GM23248 (cell line): Measurements from ENCODE around the gene DTX4. TPM values are rescaled to one million over a fixed set of nuclear protein-coding genes. Genes with fewer than 3 reads are reported as not detected.

ENCODE experiments used
- DNase-seq: peaks from one replicate; pipeline ENCODE4 v3.0.0-alpha.2; 2015
- H2AFZ ChIP-seq: fragments of 200-600 bp; sonication (generic); 2 replicates; pipeline ENCODE4 v1.6.1; 2016; ENCODE audit warnings: antibody characterized with exemption
- H3F3A ChIP-seq: fragments of 200-600 bp; sonication (generic); 2 replicates; pipeline ENCODE4 v1.6.1; 2016; ENCODE audit warnings: mild to moderate bottlenecking, antibody characterized with exemption, mixed run types; ENCODE audit not compliant: insufficient read depth
- H3K27ac ChIP-seq: fragments of 200-600 bp; sonication (generic); 2 replicates; pipeline ENCODE4 v1.5.1; 2016; ENCODE audit warnings: mild to moderate bottlenecking
- H3K27me3 ChIP-seq: fragments of 200-600 bp; sonication (generic); replicated peaks from 2 replicates; pipeline ENCODE4 v1.6.1; 2016; ENCODE audit warnings: mild to moderate bottlenecking; ENCODE audit not compliant: insufficient read depth
- H3K36me3 ChIP-seq: fragments of 200-600 bp; sonication (generic); 2 replicates; pipeline ENCODE4 v1.6.1; 2016; ENCODE audit warnings: low read depth, mild to moderate bottlenecking
- H3K4me1 ChIP-seq: fragments of 200-600 bp; sonication (generic); 2 replicates; pipeline ENCODE4 v1.6.1; 2016; ENCODE audit warnings: mild to moderate bottlenecking; ENCODE audit not compliant: insufficient read depth
- H3K4me2 ChIP-seq: fragments of 200-600 bp; sonication (generic); one replicate; pipeline ENCODE4 v1.6.1; 2016; ENCODE audit warnings: mild to moderate bottlenecking; ENCODE audit not compliant: unreplicated experiment
- H3K4me3 ChIP-seq: fragments of 200-600 bp; sonication (generic); 2 replicates; pipeline ENCODE4 v1.5.1; 2016; ENCODE audit warnings: mild to moderate bottlenecking
- H3K79me2 ChIP-seq: fragments of 200-600 bp; sonication (generic); 2 replicates; pipeline ENCODE4 v1.6.1; 2016; ENCODE audit warnings: mild to moderate bottlenecking; ENCODE audit not compliant: insufficient read depth
- H3K9ac ChIP-seq: fragments of 200-600 bp; sonication (generic); 2 replicates; pipeline ENCODE4 v1.6.1; 2016; ENCODE audit warnings: mild to moderate bottlenecking
- H3K9me2 ChIP-seq: fragments of 200-600 bp; sonication (generic); 2 replicates; pipeline ENCODE4 v1.6.1; 2016; ENCODE audit warnings: mixed run types, mild to moderate bottlenecking, moderate library complexity; ENCODE audit not compliant: insufficient read depth
- H3K9me3 ChIP-seq: fragments of 200-600 bp; sonication (generic); one replicate; pipeline ENCODE4 v1.6.1; 2017; ENCODE audit warnings: low read depth
- H4K20me1 ChIP-seq: fragments of 200-600 bp; sonication (generic); 2 replicates; pipeline ENCODE4 v1.6.0; 2016; ENCODE audit not compliant: insufficient read depth
- EZH2 ChIP-seq: fragments of 200-600 bp; sonication (generic); IDR thresholded peaks from 2 replicates; pipeline ENCODE4 v1.6.1; 2018; ENCODE audit warnings: antibody characterized with exemption, mild to moderate bottlenecking; ENCODE audit not compliant: insufficient read depth, poor library complexity, severe bottlenecking
- EZH2phosphoT487 ChIP-seq: fragments of 200-600 bp; sonication (generic); IDR thresholded peaks from 2 replicates; pipeline ENCODE4 v1.6.1; 2018; ENCODE audit warnings: antibody characterized with exemption, moderate library complexity, mild to moderate bottlenecking, low read depth; ENCODE audit not compliant: insufficient read depth
- WGBS, 2 experiments: methylation state at CpG; one replicate each; pipeline ENCODE4 v1.1.6; 2015 to 2017; ENCODE audit warnings: low lambda C conversion rate in 2 of 2, low coverage in 1 of 2; ENCODE audit errors: missing lambda C conversion rate in 2 of 2; 5-methylcytosine and 5-hydroxymethylcytosine counted together
- in situ Hi-C: fragments of 300-500 bp; cut with MboI; formaldehyde crosslinking; loops from 2 replicates; pipeline ENCODE4 v1.15.0; 2020
- polyA plus RNA-seq: library from polyadenylated mRNA; unstranded; fragments of >200 nt; fragmentation: Nextera tagmentation; extraction: Ambion mirVana; gene quantifications from 2 replicates; pipeline ENCODE4 v1.2.1, GENCODE V29; 2016
- total RNA-seq: library from RNA; depleted of rRNA; stranded (reverse); fragments of >200 nt; shearing (Covaris generic); gene quantifications from 2 replicates; pipeline ENCODE4 v1.2.3, GENCODE V29; 2014

DTX4 gene
- total and polyA plus RNA-seq, 2 experiments from 2014 or later = 0.16 to 0.22 TPM

DNA sequence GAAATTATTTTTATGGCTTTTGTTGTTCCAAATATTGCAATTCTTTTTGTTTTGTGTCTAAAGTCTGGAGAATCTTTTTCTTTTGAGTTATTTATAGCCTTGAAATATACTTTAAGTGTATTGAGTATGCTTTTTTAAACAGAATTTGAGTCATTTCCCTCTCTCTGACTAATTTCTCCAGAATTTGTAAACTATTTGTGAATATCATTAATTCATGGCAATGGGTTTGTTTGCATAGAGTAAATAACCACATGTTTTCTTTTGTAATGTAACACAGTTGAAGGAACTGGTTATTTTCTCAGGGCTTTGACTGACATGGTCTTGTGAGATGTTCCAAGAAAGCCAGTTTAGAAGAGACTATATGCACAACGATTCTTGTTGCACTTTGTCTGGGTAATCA, 71.7 kb downstream of the DTX4 start:
- no peaks in the 10 kb centered on the region for H3K79me2 ChIP-seq
- H3K9me2 ChIP-seq = no peaks in the 10 kb centered on the region
- H3K4me2 ChIP-seq = no peak overlapping the region
- TF ChIP-seq EZH2phosphoT487 (no peak), EZH2 (no peak)
- H3F3A ChIP-seq = no peaks in the 10 kb centered on the region
- no peak for DNase-seq
- H3K4me3 ChIP-seq = no peak overlapping the region
- H3K4me1 ChIP-seq = 0 out of 2 replicates have a peak, but pooled peaks cover 4% of the 10 kb centered on the region
- H3K9me3 ChIP-seq = no peaks in the 10 kb centered on the region
- H2AFZ ChIP-seq = no peak overlapping the region
- H3K27me3 ChIP-seq = peaks cover 4% of the 10 kb centered on the region; the same call in 1 of the 2 replicates
- no peak overlapping the region for H3K9ac ChIP-seq
- no peaks in the 10 kb centered on the region for H4K20me1 ChIP-seq
- H3K27ac ChIP-seq = no peak overlapping the region
- in situ Hi-C loops = no loop called here
- no peaks in the 10 kb centered on the region for H3K36me3 ChIP-seq
- 24 to 33% methylated on average over 1 of the region's 1 CpG for WGBS, 2 experiments

DNA sequence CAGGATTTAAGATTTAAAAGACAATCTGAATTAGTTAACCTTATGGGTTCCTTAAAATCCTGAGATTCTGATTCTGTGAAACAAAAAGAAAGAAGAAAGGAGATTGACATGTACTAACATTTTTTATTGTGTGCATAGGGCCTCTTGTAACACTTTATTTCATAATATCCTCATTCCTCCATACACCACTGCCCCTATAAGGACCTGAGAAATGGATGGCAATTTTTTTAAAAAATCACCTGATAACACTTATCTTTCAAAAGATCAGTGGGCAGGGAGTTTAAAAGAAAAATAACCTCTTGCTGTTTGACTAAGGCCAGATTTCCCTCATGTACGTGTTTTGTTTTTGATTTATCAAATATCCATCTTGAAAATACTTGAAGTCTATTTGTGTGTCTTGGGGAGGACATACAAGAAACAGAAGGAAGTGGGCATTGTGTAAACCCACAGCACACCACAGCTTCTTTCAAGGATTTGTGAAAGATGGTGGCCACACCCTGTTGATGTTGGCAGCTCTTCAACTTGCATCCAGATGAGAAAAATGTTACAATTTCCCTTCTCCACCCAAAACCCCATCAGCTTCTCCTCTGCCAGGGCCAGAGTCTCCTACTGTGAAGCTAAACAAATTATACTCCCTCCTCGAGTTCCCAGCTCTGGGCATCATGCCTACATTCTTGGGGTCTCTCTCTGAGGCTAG, 75.7 kb downstream of the DTX4 start:
- no peak overlapping the region for H3K4me2 ChIP-seq
- H3K36me3 ChIP-seq = no peaks in the 10 kb centered on the region
- TF ChIP-seq EZH2phosphoT487 = no peak
- H2AFZ ChIP-seq = no peak overlapping the region
- 0 out of 2 replicates have a peak, but pooled peaks cover 4% of the 10 kb centered on the region for H3K4me1 ChIP-seq
- no peaks in the 10 kb centered on the region for H4K20me1 ChIP-seq
- peaks cover 4% of the 10 kb centered on the region for H3K27me3 ChIP-seq
- no peaks in the 10 kb centered on the region for H3F3A ChIP-seq
- peak; percentile 45 for DNase-seq
- H3K9me2 ChIP-seq = no peaks in the 10 kb centered on the region
- no peaks in the 10 kb centered on the region for H3K9me3 ChIP-seq
- WGBS, 2 experiments = 0 to 1% methylated on average over 2 of the region's 2 CpGs
- no peak overlapping the region for H3K4me3 ChIP-seq
- no peak overlapping the region for H3K27ac ChIP-seq
- H3K79me2 ChIP-seq = no peaks in the 10 kb centered on the region
- in situ Hi-C loops = no loop called here
- H3K9ac ChIP-seq = no peak overlapping the region

DNA sequence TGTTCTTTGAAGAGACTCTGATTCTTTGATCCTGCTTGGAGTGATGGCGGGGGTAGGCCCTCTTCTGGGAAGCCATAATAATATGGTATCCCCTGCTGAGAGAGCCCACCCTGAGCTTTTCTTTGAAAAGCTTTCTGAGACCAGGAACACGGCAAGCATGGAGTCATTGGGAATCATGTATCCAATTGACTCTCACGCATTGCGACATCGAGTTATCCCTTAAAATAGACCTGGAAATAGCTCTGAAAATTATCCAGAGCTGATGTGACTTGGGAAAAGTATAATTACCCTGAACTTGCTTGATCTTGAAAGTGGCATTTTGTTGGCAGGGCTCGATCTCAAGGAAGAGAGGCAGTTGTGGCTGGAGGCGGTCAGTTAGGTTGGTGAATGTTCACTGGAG, 77.6 kb downstream of the DTX4 start:
- DNase-seq = no peak
- no peaks in the 10 kb centered on the region for H3K36me3 ChIP-seq
- H4K20me1 ChIP-seq = no peaks in the 10 kb centered on the region
- H3K9me3 ChIP-seq = no peaks in the 10 kb centered on the region
- H2AFZ ChIP-seq = no peak overlapping the region
- H3K9ac ChIP-seq = no peak overlapping the region
- H3K79me2 ChIP-seq = no peaks in the 10 kb centered on the region
- no peak for TF ChIP-seq EZH2
- no peak for TF ChIP-seq EZH2phosphoT487
- H3K4me3 ChIP-seq = no peak overlapping the region
- in situ Hi-C loops = no loop called here
- no peak overlapping the region for H3K27ac ChIP-seq
- H3K9me2 ChIP-seq = no peaks in the 10 kb centered on the region
- no peaks in the 10 kb centered on the region for H3F3A ChIP-seq
- WGBS, 2 experiments = 54 to 56% methylated on average over 7 of the region's 7 CpGs
- peaks cover 4% of the 10 kb centered on the region for H3K27me3 ChIP-seq
- no peak overlapping the region for H3K4me2 ChIP-seq
- 0 out of 2 replicates have a peak, but pooled peaks cover 4% of the 10 kb centered on the region for H3K4me1 ChIP-seq

DNA sequence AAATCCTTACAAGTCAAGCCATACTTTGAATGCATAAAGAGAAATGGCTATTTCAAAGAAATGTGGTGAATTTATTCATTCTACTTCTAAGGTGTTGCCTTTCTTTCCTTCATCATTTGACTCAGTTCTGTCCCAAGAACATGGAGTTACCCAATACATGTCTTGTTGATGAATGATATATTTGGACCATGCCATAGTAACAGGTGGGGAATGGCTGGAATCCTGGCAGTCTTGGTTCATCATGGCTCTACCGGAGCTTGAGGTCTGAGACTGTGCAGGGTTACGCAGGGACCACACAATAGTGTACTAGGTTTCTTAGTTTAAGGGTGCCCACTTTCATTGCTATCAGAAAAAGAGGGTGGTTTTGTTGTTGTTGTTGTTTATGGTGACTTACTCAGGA, 81.1 kb downstream of the DTX4 start:
- in situ Hi-C loops = no loop called here
- Histone ChIP-seq H4K20me1 (no peaks in the 10 kb centered on the region), H3K4me3 (no peak overlapping the region), H3F3A (no peaks in the 10 kb centered on the region), H3K9me2 (no peaks in the 10 kb centered on the region), H3K9ac (no peak overlapping the region), H3K4me1 (0 out of 2 replicates have a peak, but pooled peaks cover 1% of the 10 kb centered on the region), H3K9me3 (no peaks in the 10 kb centered on the region), H3K27ac (no peak overlapping the region), H2AFZ (no peak overlapping the region), H3K79me2 (no peaks in the 10 kb centered on the region), H3K27me3 (no peaks in the 10 kb centered on the region; the same call in 1 of the 2 replicates), H3K36me3 (no peaks in the 10 kb centered on the region), H3K4me2 (no peak overlapping the region)
- WGBS, 2 experiments = 59 to 67% methylated on average over 2 of the region's 2 CpGs
- no peak for DNase-seq
- TF ChIP-seq EZH2 = no peak
- no peak for TF ChIP-seq EZH2phosphoT487
